Measurements from ENCODE around the gene NIF3L1. TPM values are rescaled to one million over a fixed set of nuclear protein-coding genes. Genes with fewer than 3 reads are reported as not detected.

NIF3L1 gene
- polyA plus RNA-seq, 1 experiment: 38.7 TPM

- CTCF ChIA-PET: interaction anchor here (0.6 to 0.7 kb wide), 2 partner anchors 25 to 387 kb away, joined by 3 to 4 read pairs; no protein-coding TSS in a partner anchor
- Histone ChIP-seq H3K27me3 (ENCODE audit: control insufficient read depth, insufficient read depth, low read length) (no peaks in the 10 kb centered on the region), H3K9me3 (ENCODE audit: control insufficient read depth, insufficient read depth, low read length) (no peaks in the 10 kb centered on the region), H3K4me3 (ENCODE audit: low read depth, low read length) (no peak overlapping the region), H3K27ac (ENCODE audit: low read depth, low read length) (no peak overlapping the region)
- no peak for DNase-seq (ENCODE audit: low read depth, low spot score)
- TF ChIP-seq CTCF (IDR thresholded peaks at IDR 0.05; ENCODE audit: low read depth, low read length): no peak
- POLR2A ChIA-PET: interaction anchor here (0.5 to 0.9 kb wide), 2 partner anchors 18 to 22 kb away, joined by 3 read pairs; no protein-coding TSS in a partner anchor
Measured at GRCh38 chr2:200845669-200846325, 43.4 kb upstream of the NIF3L1 start.

GRCh38 chr2:200847269-200847668 lies 41.9 kb upstream of the NIF3L1 start:
- DNase-seq (ENCODE audit: low read depth, low spot score): no peak
- no peak for TF ChIP-seq CTCF (IDR thresholded peaks at IDR 0.05; ENCODE audit: low read depth, low read length)
- H3K27me3 ChIP-seq (ENCODE audit: control insufficient read depth, insufficient read depth, low read length): no peaks in the 10 kb centered on the region
- POLR2A ChIA-PET: no interaction called here
- H3K4me3 ChIP-seq (ENCODE audit: low read depth, low read length): no peak overlapping the region
- no peak overlapping the region for H3K27ac ChIP-seq (ENCODE audit: low read depth, low read length)
- CTCF ChIA-PET: no interaction called here
- H3K9me3 ChIP-seq (ENCODE audit: control insufficient read depth, insufficient read depth, low read length): no peaks in the 10 kb centered on the region

- Histone ChIP-seq H3K9me3 (ENCODE audit: control insufficient read depth, insufficient read depth, low read length) (no peaks in the 10 kb centered on the region), H3K27me3 (ENCODE audit: control insufficient read depth, insufficient read depth, low read length) (no peaks in the 10 kb centered on the region), H3K27ac (ENCODE audit: low read depth, low read length) (no peak overlapping the region), H3K4me3 (ENCODE audit: low read depth, low read length) (no peak overlapping the region)
- no peak for TF ChIP-seq CTCF (IDR thresholded peaks at IDR 0.05; ENCODE audit: low read depth, low read length)
- ChIA-PET CTCF (no interaction called here), POLR2A (interaction anchor here (0.8 kb wide), 1 partner anchor 30 kb away, joined by 5 read pairs; no protein-coding TSS in a partner anchor)
- DNase-seq (ENCODE audit: low read depth, low spot score): no peak
Measured at GRCh38 chr2:200847939-200848338, 41.2 kb upstream of the NIF3L1 start.

GRCh38 chr2:200850512-200851256 lies 38.5 kb upstream of the NIF3L1 start:
- Histone ChIP-seq H3K27ac (ENCODE audit: low read depth, low read length) (no peak overlapping the region), H3K4me3 (ENCODE audit: low read depth, low read length) (no peak overlapping the region), H3K27me3 (ENCODE audit: control insufficient read depth, insufficient read depth, low read length) (no peaks in the 10 kb centered on the region), H3K9me3 (ENCODE audit: control insufficient read depth, insufficient read depth, low read length) (no peaks in the 10 kb centered on the region)
- DNase-seq (ENCODE audit: low read depth, low spot score): no peak
- no peak for TF ChIP-seq CTCF (IDR thresholded peaks at IDR 0.05; ENCODE audit: low read depth, low read length)
- ChIA-PET POLR2A (no interaction called here), CTCF (no interaction called here)
